ENCODE data around the gene MEA1. TPM values are rescaled to one million over a fixed set of nuclear protein-coding genes. Genes with fewer than 3 reads are reported as not detected.

MEA1 gene
- total and polyA plus RNA-seq, 9 donors = 48.2 to 95.1 (median 63.2) TPM

DNA sequence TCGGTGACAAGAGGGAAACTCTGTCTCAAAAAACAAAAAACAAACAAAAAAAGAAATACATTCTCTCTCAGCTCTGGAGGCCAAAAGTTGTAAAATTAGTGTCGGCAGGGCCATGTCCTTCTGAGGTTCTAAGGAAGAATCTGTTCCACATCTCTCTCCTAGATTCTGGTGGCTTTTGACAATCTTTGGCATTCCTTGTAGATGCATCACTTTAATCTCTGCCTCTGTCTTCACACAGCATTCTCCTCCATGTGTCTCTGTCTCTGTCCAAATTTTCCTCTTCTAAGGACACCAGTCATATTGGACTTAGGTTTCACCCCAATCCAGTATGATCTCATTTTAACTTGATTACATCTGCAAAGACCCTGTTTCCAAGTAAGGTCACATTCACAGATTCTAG lies 20.3 kb downstream of the MEA1 start:
- WGBS, 3 donors = 78 to 89% (median 85%) methylated on average over 2 of the region's 2 CpGs
- no peaks in the 10 kb centered on the region for H3K36me3 ChIP-seq
- no peaks in the 10 kb centered on the region for H3K27me3 ChIP-seq
- no peak overlapping the region for H3K4me3 ChIP-seq
- H3K4me1 ChIP-seq (ENCODE audit: insufficient read depth) = no peaks in the 10 kb centered on the region
- DNase-seq = no peak
- no peaks in the 10 kb centered on the region for H3K9me3 ChIP-seq
- H3K27ac ChIP-seq = no peak overlapping the region
- TF ChIP-seq CTCF (IDR thresholded peaks at IDR 0.05) (no peak), POLR2A (IDR thresholded peaks at IDR 0.05) (no peak), EP300 (IDR thresholded peaks at IDR 0.05) (no peak)
- intact Hi-C loops (cut with DNase I) = no loop called here

- Histone ChIP-seq H3K9me3 (no peaks in the 10 kb centered on the region), H3K36me3 (no peaks in the 10 kb centered on the region), H3K27ac (no peak overlapping the region), H3K27me3 (no peaks in the 10 kb centered on the region), H3K4me1 (ENCODE audit: insufficient read depth) (peaks cover 7% of the 10 kb centered on the region), H3K4me3 (no peak overlapping the region)
- no peak for DNase-seq
- 73 to 83% (median 76%) methylated on average over 5 of the region's 5 CpGs for WGBS, 3 donors
- intact Hi-C loops (cut with DNase I) = no loop called here
- no peak for TF ChIP-seq EP300 (IDR thresholded peaks at IDR 0.05)
- TF ChIP-seq POLR2A (IDR thresholded peaks at IDR 0.05) = no peak
These were observed 23.8 kb downstream of the MEA1 start for GRCh38 chr6:42989923-42990322.

GRCh38 chr6:42988486-42989020 lies 25.2 kb downstream of the MEA1 start:
- intact Hi-C loops (cut with DNase I) = no loop called here
- WGBS, 3 donors = 44 to 68% (median 48%) methylated on average over 1 of the region's 1 CpG
- H3K4me1 ChIP-seq (ENCODE audit: insufficient read depth) = peaks cover 10% of the 10 kb centered on the region

DNA sequence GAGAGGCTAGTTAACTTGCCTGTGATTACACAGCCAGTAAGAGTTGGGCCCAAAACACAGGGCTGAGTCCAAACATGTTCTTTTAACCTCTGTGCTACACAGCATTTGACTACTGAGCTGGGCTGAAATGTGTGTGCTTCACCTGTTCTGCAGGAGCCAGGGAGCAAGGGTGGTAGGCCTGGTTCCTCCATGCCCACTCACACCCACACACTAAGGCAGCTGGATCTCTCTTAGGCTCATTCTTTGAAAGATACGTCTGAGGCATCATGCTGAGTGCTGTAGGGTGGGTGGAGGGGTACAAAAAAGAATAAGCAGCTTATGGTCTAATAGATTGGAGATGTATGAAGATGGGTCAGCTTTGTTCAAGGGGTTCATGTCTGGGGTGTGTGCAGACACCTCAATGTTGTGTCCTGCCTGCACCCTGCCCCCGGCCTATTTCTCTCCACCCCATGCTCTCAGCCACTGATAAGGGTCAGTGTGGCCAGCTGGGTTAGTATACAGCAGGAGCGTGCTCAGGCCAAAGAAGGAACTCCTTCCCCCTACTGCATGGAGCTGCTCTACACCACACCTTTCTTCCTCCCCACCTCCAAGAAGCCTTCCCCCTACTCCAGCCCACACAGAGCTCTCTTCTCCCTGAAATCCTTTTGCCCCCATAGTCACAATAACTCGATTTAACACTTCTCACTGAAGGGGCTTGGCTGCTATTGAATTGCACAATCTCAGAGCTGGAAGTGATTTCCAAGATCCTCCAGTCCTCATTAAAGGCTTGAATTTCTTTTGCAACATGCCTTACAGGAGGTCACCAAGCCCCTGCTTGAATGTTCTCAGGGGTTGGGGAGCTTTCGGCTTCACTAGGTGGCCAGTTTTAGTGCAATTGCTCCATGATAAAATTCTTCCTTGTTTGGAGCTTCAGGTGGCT lies 26.0 kb downstream of the MEA1 start:
- no peak for DNase-seq
- no peaks in the 10 kb centered on the region for H3K27me3 ChIP-seq
- no peak for TF ChIP-seq CTCF (IDR thresholded peaks at IDR 0.05)
- TF ChIP-seq EP300 (IDR thresholded peaks at IDR 0.05) = no peak
- TF ChIP-seq POLR2A (IDR thresholded peaks at IDR 0.05) = no peak
- no peak overlapping the region for H3K4me3 ChIP-seq
- peaks cover 11% of the 10 kb centered on the region for H3K4me1 ChIP-seq (ENCODE audit: insufficient read depth)
- H3K27ac ChIP-seq = no peak overlapping the region
- H3K36me3 ChIP-seq = no peaks in the 10 kb centered on the region
- 45 to 60% (median 57%) methylated on average over 5 of the region's 5 CpGs for WGBS, 3 donors
- no peaks in the 10 kb centered on the region for H3K9me3 ChIP-seq
- intact Hi-C loops (cut with DNase I) = no loop called here

More at GRCh38 chr6:42988486-42989020, 25.2 kb downstream of the MEA1 start:
- Histone ChIP-seq H3K27me3 (no peaks in the 10 kb centered on the region), H3K36me3 (no peaks in the 10 kb centered on the region), H3K27ac (no peak overlapping the region), H3K4me3 (no peak overlapping the region), H3K9me3 (no peaks in the 10 kb centered on the region)
- no peak for DNase-seq
- TF ChIP-seq POLR2A (IDR thresholded peaks at IDR 0.05) (no peak), EP300 (IDR thresholded peaks at IDR 0.05) (no peak), CTCF (IDR thresholded peaks at IDR 0.05) (no peak)
